ENCODE results near the gene ARNT2.

Gene ARNT2

DNA sequence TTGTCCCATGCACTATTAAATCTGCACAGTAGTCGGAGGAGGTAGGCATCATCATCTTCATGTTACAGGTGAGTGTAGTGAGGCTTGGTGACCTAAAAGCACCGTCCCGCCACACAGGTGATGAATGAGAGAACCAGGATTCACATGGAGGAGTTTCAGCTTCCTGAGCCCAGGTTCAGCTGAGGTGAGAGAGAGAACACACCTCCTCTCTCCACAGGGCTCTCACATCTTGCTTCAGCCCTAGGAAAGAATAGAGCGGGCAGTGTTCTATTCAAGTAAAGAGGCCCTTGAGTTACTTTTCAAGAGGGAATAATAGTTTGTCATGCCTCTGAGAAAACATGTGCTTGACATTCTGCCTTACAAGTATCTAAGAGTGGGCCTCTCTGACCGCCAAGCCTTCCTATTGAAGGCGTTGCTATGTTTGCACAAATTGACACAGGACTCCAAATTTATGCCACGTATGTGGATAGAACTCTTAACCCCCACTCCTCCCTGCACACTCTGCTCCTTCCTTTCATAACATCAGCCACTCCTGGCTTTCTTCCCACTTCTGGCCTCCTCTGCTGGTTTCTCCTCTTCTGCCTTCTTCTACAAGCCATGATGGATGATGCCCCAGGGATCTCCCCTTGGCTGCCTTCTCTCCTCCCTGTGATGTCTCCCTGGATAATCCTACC, 152.6 kb downstream of the ARNT2 start:
- Histone ChIP-seq H3K9me3 (ENCODE audit: insufficient read depth, low read depth, low read length) (no peaks in the 10 kb centered on the region), H3K9ac (ENCODE audit: low read depth, low read length) (no peak overlapping the region)

GRCh38 chr15:80557441-80558234, 153.5 kb downstream of the ARNT2 start:
- Histone ChIP-seq H3K27ac (ENCODE audit: low read length) (no peak overlapping the region), H3K4me3 (ENCODE audit: low read length) (no peak overlapping the region), H3K36me3 (ENCODE audit: insufficient read depth, low read depth, low read length) (peaks cover 8% of the 10 kb centered on the region), H3K9ac (ENCODE audit: low read depth, low read length) (no peak overlapping the region), H3K9me3 (ENCODE audit: insufficient read depth, low read depth, low read length) (no peaks in the 10 kb centered on the region), H3K27me3 (ENCODE audit: insufficient read depth, low read length) (no peaks in the 10 kb centered on the region), H3K4me1 (ENCODE audit: insufficient read depth, low read length) (no peaks in the 10 kb centered on the region)

More for the DNA sequence above, 152.6 kb downstream of the ARNT2 start:
- no peak overlapping the region for H3K27ac ChIP-seq (ENCODE audit: low read length)
- H3K36me3 ChIP-seq (ENCODE audit: insufficient read depth, low read depth, low read length): peaks cover 8% of the 10 kb centered on the region
- no peaks in the 10 kb centered on the region for H3K27me3 ChIP-seq (ENCODE audit: insufficient read depth, low read length)
- no peak overlapping the region for H3K4me3 ChIP-seq (ENCODE audit: low read length)
- no peaks in the 10 kb centered on the region for H3K4me1 ChIP-seq (ENCODE audit: insufficient read depth, low read length)

DNA sequence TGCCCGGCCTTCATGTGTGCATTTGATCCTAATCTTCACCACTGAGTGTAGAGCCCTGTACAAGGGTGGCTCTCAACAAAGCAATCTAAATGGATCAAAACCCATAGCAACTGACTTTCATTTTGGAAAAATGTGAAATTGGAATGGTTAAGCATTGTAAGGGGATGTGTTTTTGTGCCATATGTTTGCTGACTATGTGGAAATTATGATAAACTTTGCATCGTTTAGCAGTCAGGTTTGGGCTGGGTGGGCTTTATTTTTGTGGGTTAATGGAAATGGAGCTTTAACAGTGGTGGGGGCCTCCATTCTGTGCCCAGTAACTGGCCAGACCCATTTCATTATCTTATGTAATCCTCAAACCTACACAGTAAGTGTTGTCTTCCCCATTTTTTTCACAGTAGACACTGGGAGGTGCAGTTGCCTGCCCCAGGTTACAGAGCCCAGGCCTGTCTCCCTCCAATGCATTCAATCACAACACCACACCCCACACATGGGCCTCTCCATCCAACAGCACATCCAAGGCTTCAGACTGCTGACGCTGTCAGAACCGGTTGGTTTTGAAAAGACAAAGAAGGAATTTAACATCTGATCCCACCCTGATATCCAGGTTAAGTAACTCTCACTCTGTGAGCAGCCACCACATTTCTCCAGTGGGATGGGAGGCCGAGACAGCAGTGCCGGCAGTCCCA, 154.6 kb downstream of the ARNT2 start:
- no peak overlapping the region for H3K27ac ChIP-seq (ENCODE audit: low read length)
- H3K27me3 ChIP-seq (ENCODE audit: insufficient read depth, low read length): no peaks in the 10 kb centered on the region
- H3K36me3 ChIP-seq (ENCODE audit: insufficient read depth, low read depth, low read length): peaks cover 10% of the 10 kb centered on the region
- no peaks in the 10 kb centered on the region for H3K9me3 ChIP-seq (ENCODE audit: insufficient read depth, low read depth, low read length)
- H3K9ac ChIP-seq (ENCODE audit: low read depth, low read length): no peak overlapping the region
- no peak overlapping the region for H3K4me3 ChIP-seq (ENCODE audit: low read length)
- H3K4me1 ChIP-seq (ENCODE audit: insufficient read depth, low read length): no peaks in the 10 kb centered on the region

GRCh38 chr15:80559320-80559693, 155.1 kb downstream of the ARNT2 start:
- Histone ChIP-seq H3K9ac (ENCODE audit: low read depth, low read length) (no peak overlapping the region), H3K27me3 (ENCODE audit: insufficient read depth, low read length) (no peaks in the 10 kb centered on the region), H3K4me3 (ENCODE audit: low read length) (no peak overlapping the region), H3K27ac (ENCODE audit: low read length) (no peak overlapping the region), H3K9me3 (ENCODE audit: insufficient read depth, low read depth, low read length) (no peaks in the 10 kb centered on the region), H3K4me1 (ENCODE audit: insufficient read depth, low read length) (no peaks in the 10 kb centered on the region), H3K36me3 (ENCODE audit: insufficient read depth, low read depth, low read length) (peaks cover 15% of the 10 kb centered on the region)

DNA sequence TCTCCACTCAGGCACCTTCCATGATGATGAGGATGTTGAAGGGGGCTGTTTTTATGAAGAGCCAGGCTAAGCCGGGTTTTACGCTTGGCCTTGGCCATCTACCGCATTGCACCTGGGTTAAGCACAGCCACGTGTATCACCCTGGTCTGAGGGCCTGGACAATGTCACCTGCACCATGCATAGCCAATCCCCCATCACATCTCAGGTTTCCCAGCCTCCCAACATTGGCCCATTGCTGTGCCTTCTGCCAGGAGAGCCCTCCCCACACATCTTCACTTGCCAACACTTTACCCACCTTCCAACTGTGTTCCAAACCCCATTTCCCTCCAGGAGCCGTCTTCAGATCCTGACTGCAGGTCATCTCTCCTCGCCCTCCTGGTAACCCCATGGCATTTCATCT, 155.6 kb downstream of the ARNT2 start:
- H3K4me3 ChIP-seq (ENCODE audit: low read length): no peak overlapping the region
- H3K36me3 ChIP-seq (ENCODE audit: insufficient read depth, low read depth, low read length): peaks cover 15% of the 10 kb centered on the region
- no peaks in the 10 kb centered on the region for H3K27me3 ChIP-seq (ENCODE audit: insufficient read depth, low read length)
- no peak overlapping the region for H3K9ac ChIP-seq (ENCODE audit: low read depth, low read length)
- no peaks in the 10 kb centered on the region for H3K9me3 ChIP-seq (ENCODE audit: insufficient read depth, low read depth, low read length)
- H3K27ac ChIP-seq (ENCODE audit: low read length): no peak overlapping the region
- H3K4me1 ChIP-seq (ENCODE audit: insufficient read depth, low read length): no peaks in the 10 kb centered on the region

DNA sequence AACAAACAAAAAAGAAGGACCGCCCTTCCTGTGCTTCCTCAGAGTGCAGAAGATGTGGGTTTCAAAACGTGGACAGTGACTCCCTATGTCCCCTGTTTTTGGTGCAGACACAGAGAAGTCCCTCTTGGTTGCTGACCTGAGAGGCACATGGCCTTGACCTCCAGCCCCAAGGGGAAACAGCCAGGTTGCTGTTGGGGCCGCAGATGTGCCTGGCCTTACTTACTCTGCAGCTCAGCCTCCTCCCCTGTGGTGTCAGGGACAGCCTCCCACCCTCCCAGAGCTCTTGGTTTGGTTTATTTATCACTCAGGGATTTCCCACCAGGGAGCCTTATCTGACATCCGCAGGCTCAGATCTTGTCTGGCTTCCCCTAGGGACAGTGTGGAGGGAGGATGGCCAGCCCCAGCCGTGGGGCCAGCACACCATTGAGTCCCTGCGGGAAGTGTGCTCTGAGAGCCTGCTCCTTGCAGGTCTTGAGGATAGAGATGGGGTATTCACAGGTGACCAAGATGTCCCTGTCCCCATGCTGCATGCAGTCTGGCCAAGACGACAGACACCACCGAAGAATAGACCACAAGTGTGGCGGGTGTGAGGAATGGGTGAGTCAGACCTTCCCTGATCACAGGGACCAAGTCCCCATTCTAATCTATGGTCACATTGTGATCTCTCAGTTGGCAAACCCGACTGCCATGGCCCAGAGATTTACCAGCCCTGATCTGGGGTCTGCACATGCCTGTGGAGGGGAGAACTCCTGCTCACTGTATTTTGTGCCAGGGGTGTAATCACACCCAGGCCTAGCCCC, 156.6 kb downstream of the ARNT2 start:
- H3K4me1 ChIP-seq (ENCODE audit: insufficient read depth, low read length): no peaks in the 10 kb centered on the region
- no peaks in the 10 kb centered on the region for H3K27me3 ChIP-seq (ENCODE audit: insufficient read depth, low read length)
- H3K4me3 ChIP-seq (ENCODE audit: low read length): no peak overlapping the region
- H3K9me3 ChIP-seq (ENCODE audit: insufficient read depth, low read depth, low read length): no peaks in the 10 kb centered on the region
- H3K27ac ChIP-seq (ENCODE audit: low read length): no peak overlapping the region
- H3K36me3 ChIP-seq (ENCODE audit: insufficient read depth, low read depth, low read length): peaks cover 11% of the 10 kb centered on the region
- no peak overlapping the region for H3K9ac ChIP-seq (ENCODE audit: low read depth, low read length)

- no peaks in the 10 kb centered on the region for H3K4me1 ChIP-seq (ENCODE audit: insufficient read depth, low read length)
- H3K27ac ChIP-seq (ENCODE audit: low read length): no peak overlapping the region
- H3K36me3 ChIP-seq (ENCODE audit: insufficient read depth, low read depth, low read length): peaks cover 12% of the 10 kb centered on the region
- H3K27me3 ChIP-seq (ENCODE audit: insufficient read depth, low read length): no peaks in the 10 kb centered on the region
- no peaks in the 10 kb centered on the region for H3K9me3 ChIP-seq (ENCODE audit: insufficient read depth, low read depth, low read length)
- H3K9ac ChIP-seq (ENCODE audit: low read depth, low read length): no peak overlapping the region
- H3K4me3 ChIP-seq (ENCODE audit: low read length): no peak overlapping the region
These were observed 157.3 kb downstream of the ARNT2 start for GRCh38 chr15:80561500-80561899.

- Histone ChIP-seq H3K4me1 (ENCODE audit: insufficient read depth, low read length) (no peaks in the 10 kb centered on the region), H3K4me3 (ENCODE audit: low read length) (no peak overlapping the region), H3K36me3 (ENCODE audit: insufficient read depth, low read depth, low read length) (peaks cover 9% of the 10 kb centered on the region; the same call in 1 of the 2 replicates), H3K27me3 (ENCODE audit: insufficient read depth, low read length) (no peaks in the 10 kb centered on the region), H3K27ac (ENCODE audit: low read length) (no peak overlapping the region), H3K9me3 (ENCODE audit: insufficient read depth, low read depth, low read length) (no peaks in the 10 kb centered on the region), H3K9ac (ENCODE audit: low read depth, low read length) (no peak overlapping the region)
These were observed 157.9 kb downstream of the ARNT2 start for GRCh38 chr15:80562033-80562432.

DNA sequence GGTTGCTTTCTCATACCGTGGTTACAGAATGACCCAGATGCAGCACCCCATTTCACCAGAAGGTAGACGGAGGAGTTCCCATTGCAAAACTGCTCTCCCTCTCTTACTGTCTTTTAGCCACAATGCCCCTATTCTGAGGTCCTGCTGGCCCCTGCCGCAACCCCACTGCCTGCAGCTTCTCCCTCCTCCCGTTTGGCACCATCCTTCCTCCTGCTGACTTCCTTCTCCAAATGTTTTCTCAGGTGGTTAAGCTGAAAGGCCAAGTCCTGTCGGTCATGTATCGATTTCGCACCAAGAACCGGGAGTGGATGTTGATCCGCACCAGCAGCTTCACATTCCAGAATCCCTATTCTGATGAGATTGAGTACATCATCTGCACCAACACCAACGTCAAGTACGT, 158.7 kb downstream of the ARNT2 start:
- no peaks in the 10 kb centered on the region for H3K27me3 ChIP-seq (ENCODE audit: insufficient read depth, low read length)

DNA sequence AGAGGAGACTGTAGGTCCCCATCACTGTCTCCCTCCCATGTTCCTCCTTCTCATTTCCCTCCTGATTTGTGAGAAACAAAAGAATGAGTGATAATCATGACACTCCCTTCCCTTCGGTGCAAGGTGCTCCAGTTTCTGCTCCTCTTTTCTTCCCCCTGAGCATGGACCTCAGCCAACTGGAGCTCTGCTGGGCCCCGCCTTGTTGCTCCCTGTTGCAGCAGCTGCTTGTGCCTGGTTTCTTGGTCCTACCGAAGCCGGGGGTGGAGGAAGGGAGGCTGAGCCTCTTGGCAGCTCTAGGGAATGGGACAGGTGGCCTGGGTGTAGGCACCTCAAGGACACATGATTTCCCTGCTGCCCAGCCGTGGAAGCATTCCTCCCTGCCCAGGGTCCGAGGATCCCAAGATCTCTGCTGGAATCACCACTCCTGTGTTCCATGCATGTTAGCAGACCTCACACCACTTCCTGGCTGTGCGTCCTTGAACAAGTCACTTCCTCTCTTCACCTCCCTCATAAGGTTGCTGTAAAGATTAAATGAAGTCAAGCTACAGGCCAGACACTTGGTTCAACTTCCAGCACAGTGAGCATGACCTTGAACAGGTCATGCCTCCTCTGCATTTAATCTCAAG, 159.3 kb downstream of the ARNT2 start:
- Histone ChIP-seq H3K4me1 (ENCODE audit: insufficient read depth, low read length) (peaks cover 11% of the 10 kb centered on the region; the same call in 1 of the 2 replicates), H3K9ac (ENCODE audit: low read depth, low read length) (no peak overlapping the region), H3K9me3 (ENCODE audit: insufficient read depth, low read depth, low read length) (no peaks in the 10 kb centered on the region), H3K27ac (ENCODE audit: low read length) (no peak overlapping the region), H3K27me3 (ENCODE audit: insufficient read depth, low read length) (no peaks in the 10 kb centered on the region), H3K4me3 (ENCODE audit: low read length) (no peak overlapping the region), H3K36me3 (ENCODE audit: insufficient read depth, low read depth, low read length) (peaks cover 9% of the 10 kb centered on the region; the same call in 1 of the 2 replicates)

More for the DNA sequence above, 158.7 kb downstream of the ARNT2 start:
- Histone ChIP-seq H3K9ac (ENCODE audit: low read depth, low read length) (no peak overlapping the region), H3K27ac (ENCODE audit: low read length) (no peak overlapping the region), H3K9me3 (ENCODE audit: insufficient read depth, low read depth, low read length) (no peaks in the 10 kb centered on the region), H3K4me3 (ENCODE audit: low read length) (no peak overlapping the region), H3K36me3 (ENCODE audit: insufficient read depth, low read depth, low read length) (peaks cover 9% of the 10 kb centered on the region; the same call in 1 of the 2 replicates), H3K4me1 (ENCODE audit: insufficient read depth, low read length) (peaks cover 5% of the 10 kb centered on the region; the same call in 1 of the 2 replicates)

DNA sequence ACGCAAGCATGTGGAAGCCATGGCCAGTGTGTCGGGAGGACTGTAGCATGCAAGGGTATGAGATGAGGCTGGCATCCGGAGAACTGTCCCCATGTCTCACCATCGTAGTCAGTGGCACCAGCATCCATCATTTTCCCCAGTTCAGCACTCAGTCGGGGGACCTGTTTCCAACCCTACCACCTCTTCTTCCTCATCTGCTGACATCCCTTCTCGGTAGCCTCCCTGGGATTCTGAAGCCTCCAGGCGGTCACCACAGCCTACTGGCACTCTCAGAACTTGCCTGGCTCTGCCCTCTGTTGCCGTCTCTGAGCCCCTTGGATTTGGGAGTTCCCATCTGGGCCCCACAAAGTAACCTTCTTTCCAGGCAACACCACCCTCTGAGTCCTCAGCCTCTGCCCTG, 159.9 kb downstream of the ARNT2 start:
- peaks cover 9% of the 10 kb centered on the region; the same call in 1 of the 2 replicates for H3K36me3 ChIP-seq (ENCODE audit: insufficient read depth, low read depth, low read length)
- H3K27me3 ChIP-seq (ENCODE audit: insufficient read depth, low read length): no peaks in the 10 kb centered on the region
- no peaks in the 10 kb centered on the region for H3K9me3 ChIP-seq (ENCODE audit: insufficient read depth, low read depth, low read length)
- no peak overlapping the region for H3K27ac ChIP-seq (ENCODE audit: low read length)
- peaks cover 13% of the 10 kb centered on the region; the same call in 1 of the 2 replicates for H3K4me1 ChIP-seq (ENCODE audit: insufficient read depth, low read length)
- H3K4me3 ChIP-seq (ENCODE audit: low read length): no peak overlapping the region
- H3K9ac ChIP-seq (ENCODE audit: low read depth, low read length): no peak overlapping the region
